SK-N-SH treated with all-trans-retinoic acid at 6 μM for 48 hours (cell line): ENCODE results near the gene GLMN.
"Not testable (repeated sequence)": the region's sequence is repeated elsewhere in the genome, so short reads cannot be mapped to it uniquely, and the experiment has no call there.

ENCODE experiments used
- ATAC-seq: fragments of 200-7000 bp; cut with Tn5 transposase; 3 replicates; pipeline ENCODE4 v1.9.1; 2020; ENCODE audit warnings: mild to moderate bottlenecking, moderate library complexity
- ARNTL ChIP-seq: fragments of 450-650 bp; formaldehyde crosslinking; IDR thresholded peaks from 2 replicates; pipeline ENCODE4 v1.5.0; 2020; ENCODE audit warnings: low read depth, mild to moderate bottlenecking, moderate library complexity, borderline replicate concordance
- BACH2 ChIP-seq: fragments of 250-450 bp; sonication (Bioruptor Pico); IDR thresholded peaks from 2 replicates; pipeline ENCODE4 v1.9.0; 2021; ENCODE audit warnings: mild to moderate bottlenecking, borderline replicate concordance
- CSDC2 ChIP-seq: fragments of 250-450 bp; sonication (Bioruptor Pico); IDR thresholded peaks from 2 replicates; pipeline ENCODE4 v1.5.0; 2020; ENCODE audit warnings: mild to moderate bottlenecking, moderate library complexity
- ESRRG ChIP-seq: fragments of 250-450 bp; sonication (Bioruptor Pico); IDR thresholded peaks from 2 replicates; pipeline ENCODE4 v1.6.1; 2021; ENCODE audit warnings: mild to moderate bottlenecking
- GLIS3 ChIP-seq: fragments of 250-450 bp; sonication (Bioruptor Pico); IDR thresholded peaks from 2 replicates; pipeline ENCODE4 v1.5.0; 2020; ENCODE audit warnings: mild to moderate bottlenecking, moderate library complexity
- ISL1 ChIP-seq: fragments of 250-450 bp; sonication (Bioruptor Pico); IDR thresholded peaks from 2 replicates; pipeline ENCODE4 v2.1.2; 2022; ENCODE audit warnings: mild to moderate bottlenecking, moderate library complexity
- OSR1 ChIP-seq: fragments of 250-450 bp; sonication (Bioruptor Pico); IDR thresholded peaks from 2 replicates; pipeline ENCODE4 v1.8.0; 2022; ENCODE audit warnings: moderate library complexity, mild to moderate bottlenecking, inconsistent platforms
- PPARA ChIP-seq: fragments of 250-450 bp; sonication (Bioruptor Pico); IDR thresholded peaks from 2 replicates; pipeline ENCODE4 v1.5.0; 2020; ENCODE audit warnings: mild to moderate bottlenecking, borderline replicate concordance
- RARB ChIP-seq: fragments of 250-450 bp; sonication (Bioruptor Pico); IDR thresholded peaks from 2 replicates; pipeline ENCODE4 v1.8.0; 2021; ENCODE audit warnings: mild to moderate bottlenecking, moderate library complexity
- SNAI2 ChIP-seq: fragments of 250-450 bp; sonication (Bioruptor Pico); IDR thresholded peaks from 2 replicates; pipeline ENCODE4 v1.5.0; 2020; ENCODE audit warnings: mild to moderate bottlenecking, moderate library complexity
- TCF4 ChIP-seq: fragments of 250-450 bp; sonication (Bioruptor Pico); IDR thresholded peaks from 2 replicates; pipeline ENCODE4 v1.8.0; 2021; ENCODE audit warnings: mild to moderate bottlenecking, moderate library complexity, borderline replicate concordance
- TOX ChIP-seq: fragments of 250-450 bp; sonication (Bioruptor Pico); IDR thresholded peaks from 2 replicates; pipeline ENCODE4 v1.8.0; 2021; ENCODE audit warnings: mild to moderate bottlenecking, moderate library complexity, borderline replicate concordance
- ZC3H10 ChIP-seq: fragments of 250-450 bp; sonication (Bioruptor Pico); IDR thresholded peaks from 2 replicates; pipeline ENCODE4 v1.5.1; 2021; ENCODE audit warnings: mild to moderate bottlenecking, moderate library complexity
- ZFP3 ChIP-seq: fragments of 250-450 bp; sonication (Bioruptor Pico); IDR thresholded peaks from 2 replicates; pipeline ENCODE4 v1.5.0; 2020; ENCODE audit warnings: mild to moderate bottlenecking, moderate library complexity
- ZFP30 ChIP-seq: fragments of 450-650 bp; formaldehyde crosslinking; IDR thresholded peaks from 2 replicates; pipeline ENCODE4 v1.5.0; 2022; ENCODE audit warnings: mild to moderate bottlenecking, moderate library complexity
- ZNF565 ChIP-seq: fragments of 450-650 bp; formaldehyde crosslinking; conservative IDR thresholded peaks from 2 replicates; pipeline ENCODE4 v1.5.0; 2020; ENCODE audit warnings: low read depth, mild to moderate bottlenecking, moderate library complexity
- ZNF70 ChIP-seq: fragments of 450-650 bp; formaldehyde crosslinking; IDR thresholded peaks from 2 replicates; pipeline ENCODE4 v1.5.0; 2020; ENCODE audit warnings: mild to moderate bottlenecking, moderate library complexity
- ZNF8 ChIP-seq: fragments of 450-650 bp; formaldehyde crosslinking; IDR thresholded peaks from 2 replicates; pipeline ENCODE4 v1.5.0; 2020; ENCODE audit warnings: mild to moderate bottlenecking, moderate library complexity
- TF ChIP-seq, protein P1 (sequence below): fragments of 250-450 bp; sonication (Bioruptor Pico); IDR thresholded peaks from 2 replicates; pipeline ENCODE4 v1.5.1; 2021; ENCODE audit warnings: mild to moderate bottlenecking, moderate library complexity
- TF ChIP-seq, protein P2 (sequence below): fragments of 250-450 bp; sonication (Bioruptor Pico); IDR thresholded peaks from 2 replicates; pipeline ENCODE4 v1.5.0; 2020; ENCODE audit warnings: mild to moderate bottlenecking, moderate library complexity
- TF ChIP-seq, protein P3 (sequence below): fragments of 250-450 bp; sonication (Bioruptor Pico); IDR thresholded peaks from 2 replicates; pipeline ENCODE4 v1.8.0; 2020; ENCODE audit warnings: mild to moderate bottlenecking, moderate library complexity, borderline replicate concordance
- TF ChIP-seq, protein P4 (sequence below): fragments of 250-450 bp; sonication (Bioruptor Pico); IDR thresholded peaks from 2 replicates; pipeline ENCODE4 v1.5.1; 2020; ENCODE audit warnings: low read depth, mild to moderate bottlenecking, moderate library complexity

GLMN gene

DNA sequence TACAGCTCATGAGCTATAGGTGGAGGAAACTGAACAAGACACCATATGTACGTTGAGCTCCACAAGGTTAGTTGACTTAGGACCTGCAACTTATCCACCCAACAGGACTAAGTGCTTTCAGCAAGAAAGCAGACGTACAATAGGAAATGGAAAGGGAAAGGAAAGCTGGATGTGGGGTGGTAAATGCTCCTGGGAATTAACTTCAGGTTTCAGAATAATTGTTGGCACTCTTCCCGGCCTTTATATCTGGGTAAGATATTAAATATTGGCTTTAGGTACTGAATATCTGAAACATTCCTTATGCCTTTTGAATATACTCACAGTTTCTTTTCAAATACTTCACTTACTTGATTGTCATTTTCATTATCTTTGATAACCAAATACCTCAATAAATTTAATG, 36.3 kb downstream of the GLMN start:
- ATAC-seq = no peak
- TF ChIP-seq ZNF8 = no peak
- TF ChIP-seq ZNF565 (CRISPR knock-in tag) = no peak
- TF ChIP-seq ESRRG (CRISPR knock-in tag) = no peak
- TF ChIP-seq, protein P1, sequence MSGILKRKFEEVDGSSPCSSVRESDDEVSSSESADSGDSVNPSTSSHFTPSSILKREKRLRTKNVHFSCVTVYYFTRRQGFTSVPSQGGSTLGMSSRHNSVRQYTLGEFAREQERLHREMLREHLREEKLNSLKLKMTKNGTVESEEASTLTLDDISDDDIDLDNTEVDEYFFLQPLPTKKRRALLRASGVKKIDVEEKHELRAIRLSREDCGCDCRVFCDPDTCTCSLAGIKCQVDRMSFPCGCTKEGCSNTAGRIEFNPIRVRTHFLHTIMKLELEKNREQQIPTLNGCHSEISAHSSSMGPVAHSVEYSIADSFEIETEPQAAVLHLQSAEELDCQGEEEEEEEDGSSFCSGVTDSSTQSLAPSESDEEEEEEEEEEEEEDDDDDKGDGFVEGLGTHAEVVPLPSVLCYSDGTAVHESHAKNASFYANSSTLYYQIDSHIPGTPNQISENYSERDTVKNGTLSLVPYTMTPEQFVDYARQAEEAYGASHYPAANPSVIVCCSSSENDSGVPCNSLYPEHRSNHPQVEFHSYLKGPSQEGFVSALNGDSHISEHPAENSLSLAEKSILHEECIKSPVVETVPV (CRISPR knock-in tag) = no peak
- TF ChIP-seq BACH2 (CRISPR knock-in tag) = no peak
- TF ChIP-seq PPARA (CRISPR knock-in tag) = no peak
- TF ChIP-seq TCF4 (CRISPR knock-in tag) = no peak
- TF ChIP-seq RARB (CRISPR knock-in tag) = no peak
- TF ChIP-seq ZFP3 (CRISPR knock-in tag) = no peak
- TF ChIP-seq ZFP30 = no peak
- no peak for TF ChIP-seq ARNTL
- TF ChIP-seq ISL1 (CRISPR knock-in tag) = no peak
- no peak for TF ChIP-seq ZC3H10
- TF ChIP-seq GLIS3 (CRISPR knock-in tag) = no peak
- TF ChIP-seq, protein P2, sequence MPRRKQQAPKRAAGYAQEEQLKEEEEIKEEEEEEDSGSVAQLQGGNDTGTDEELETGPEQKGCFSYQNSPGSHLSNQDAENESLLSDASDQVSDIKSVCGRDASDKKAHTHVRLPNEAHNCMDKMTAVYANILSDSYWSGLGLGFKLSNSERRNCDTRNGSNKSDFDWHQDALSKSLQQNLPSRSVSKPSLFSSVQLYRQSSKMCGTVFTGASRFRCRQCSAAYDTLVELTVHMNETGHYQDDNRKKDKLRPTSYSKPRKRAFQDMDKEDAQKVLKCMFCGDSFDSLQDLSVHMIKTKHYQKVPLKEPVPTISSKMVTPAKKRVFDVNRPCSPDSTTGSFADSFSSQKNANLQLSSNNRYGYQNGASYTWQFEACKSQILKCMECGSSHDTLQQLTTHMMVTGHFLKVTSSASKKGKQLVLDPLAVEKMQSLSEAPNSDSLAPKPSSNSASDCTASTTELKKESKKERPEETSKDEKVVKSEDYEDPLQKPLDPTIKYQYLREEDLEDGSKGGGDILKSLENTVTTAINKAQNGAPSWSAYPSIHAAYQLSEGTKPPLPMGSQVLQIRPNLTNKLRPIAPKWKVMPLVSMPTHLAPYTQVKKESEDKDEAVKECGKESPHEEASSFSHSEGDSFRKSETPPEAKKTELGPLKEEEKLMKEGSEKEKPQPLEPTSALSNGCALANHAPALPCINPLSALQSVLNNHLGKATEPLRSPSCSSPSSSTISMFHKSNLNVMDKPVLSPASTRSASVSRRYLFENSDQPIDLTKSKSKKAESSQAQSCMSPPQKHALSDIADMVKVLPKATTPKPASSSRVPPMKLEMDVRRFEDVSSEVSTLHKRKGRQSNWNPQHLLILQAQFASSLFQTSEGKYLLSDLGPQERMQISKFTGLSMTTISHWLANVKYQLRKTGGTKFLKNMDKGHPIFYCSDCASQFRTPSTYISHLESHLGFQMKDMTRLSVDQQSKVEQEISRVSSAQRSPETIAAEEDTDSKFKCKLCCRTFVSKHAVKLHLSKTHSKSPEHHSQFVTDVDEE (CRISPR knock-in tag) = no peak

DNA sequence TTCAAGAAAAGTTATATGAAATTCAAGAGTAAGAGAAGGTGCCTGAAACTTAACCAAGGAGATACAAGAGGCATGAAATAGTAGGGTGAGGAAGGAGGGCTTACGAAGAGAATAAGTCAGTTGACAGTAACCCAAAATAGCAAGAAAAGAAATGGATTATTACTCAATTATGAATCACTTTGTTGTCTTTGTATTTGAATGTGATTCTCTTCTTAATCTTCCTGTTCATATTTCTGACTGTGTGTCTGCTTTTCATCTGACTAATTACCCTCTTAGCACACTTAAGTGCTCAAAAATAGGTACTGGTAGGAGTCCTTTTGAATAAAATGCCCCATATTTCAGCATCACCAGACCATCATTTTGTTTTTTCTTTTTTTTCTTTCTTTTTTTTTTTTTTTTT, 39.4 kb downstream of the GLMN start:
- TF ChIP-seq CSDC2 (no peak), ARNTL (no peak), ESRRG (CRISPR knock-in tag) (no peak), ZFP3 (CRISPR knock-in tag) (no peak), TCF4 (CRISPR knock-in tag) (no peak), OSR1 (CRISPR knock-in tag) (no peak), ZC3H10 (no peak), ZNF70 (CRISPR knock-in tag) (no peak), ZFP30 (no peak), RARB (CRISPR knock-in tag) (no peak), SNAI2 (no peak), GLIS3 (CRISPR knock-in tag) (no peak), PPARA (CRISPR knock-in tag) (no peak), TOX (CRISPR knock-in tag) (no peak), ZNF565 (CRISPR knock-in tag) (no peak)
- TF ChIP-seq, protein P3, sequence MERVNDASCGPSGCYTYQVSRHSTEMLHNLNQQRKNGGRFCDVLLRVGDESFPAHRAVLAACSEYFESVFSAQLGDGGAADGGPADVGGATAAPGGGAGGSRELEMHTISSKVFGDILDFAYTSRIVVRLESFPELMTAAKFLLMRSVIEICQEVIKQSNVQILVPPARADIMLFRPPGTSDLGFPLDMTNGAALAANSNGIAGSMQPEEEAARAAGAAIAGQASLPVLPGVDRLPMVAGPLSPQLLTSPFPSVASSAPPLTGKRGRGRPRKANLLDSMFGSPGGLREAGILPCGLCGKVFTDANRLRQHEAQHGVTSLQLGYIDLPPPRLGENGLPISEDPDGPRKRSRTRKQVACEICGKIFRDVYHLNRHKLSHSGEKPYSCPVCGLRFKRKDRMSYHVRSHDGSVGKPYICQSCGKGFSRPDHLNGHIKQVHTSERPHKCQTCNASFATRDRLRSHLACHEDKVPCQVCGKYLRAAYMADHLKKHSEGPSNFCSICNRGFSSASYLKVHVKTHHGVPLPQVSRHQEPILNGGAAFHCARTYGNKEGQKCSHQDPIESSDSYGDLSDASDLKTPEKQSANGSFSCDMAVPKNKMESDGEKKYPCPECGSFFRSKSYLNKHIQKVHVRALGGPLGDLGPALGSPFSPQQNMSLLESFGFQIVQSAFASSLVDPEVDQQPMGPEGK (CRISPR knock-in tag) = no peak
- TF ChIP-seq, protein P1 (CRISPR knock-in tag) = no peak
- TF ChIP-seq, protein P4, sequence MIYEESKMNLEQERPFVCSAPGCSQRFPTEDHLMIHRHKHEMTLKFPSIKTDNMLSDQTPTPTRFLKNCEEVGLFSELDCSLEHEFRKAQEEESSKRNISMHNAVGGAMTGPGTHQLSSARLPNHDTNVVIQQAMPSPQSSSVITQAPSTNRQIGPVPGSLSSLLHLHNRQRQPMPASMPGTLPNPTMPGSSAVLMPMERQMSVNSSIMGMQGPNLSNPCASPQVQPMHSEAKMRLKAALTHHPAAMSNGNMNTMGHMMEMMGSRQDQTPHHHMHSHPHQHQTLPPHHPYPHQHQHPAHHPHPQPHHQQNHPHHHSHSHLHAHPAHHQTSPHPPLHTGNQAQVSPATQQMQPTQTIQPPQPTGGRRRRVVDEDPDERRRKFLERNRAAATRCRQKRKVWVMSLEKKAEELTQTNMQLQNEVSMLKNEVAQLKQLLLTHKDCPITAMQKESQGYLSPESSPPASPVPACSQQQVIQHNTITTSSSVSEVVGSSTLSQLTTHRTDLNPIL (CRISPR knock-in tag) = no peak
- TF ChIP-seq, protein P2 (CRISPR knock-in tag) = no peak
- TF ChIP-seq, all 23 proteins: peak for 0
- no peak for ATAC-seq

DNA sequence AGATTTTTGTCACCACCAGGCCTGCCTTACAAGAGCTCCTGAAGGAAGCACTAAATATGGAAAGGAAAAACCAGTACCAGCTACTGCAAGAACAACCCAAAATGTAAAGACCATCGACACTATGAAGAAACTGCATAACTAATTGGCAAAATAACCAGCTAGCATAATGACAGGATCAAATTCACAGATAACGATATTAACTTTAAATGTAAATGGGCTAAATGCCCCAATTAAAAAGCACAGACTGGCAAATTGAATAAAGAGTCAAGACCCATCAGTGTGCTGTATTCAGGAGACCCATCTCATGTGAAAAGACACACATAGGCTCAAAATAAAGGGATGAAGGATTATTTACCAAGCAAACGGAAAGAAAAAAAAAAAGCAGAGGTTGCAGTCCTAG, 44.1 kb downstream of the GLMN start:
- not testable (repeated sequence) for ATAC-seq
